ENCODE results near the gene SDF2.
"Not testable (repeated sequence)": the region's sequence is repeated elsewhere in the genome, so short reads cannot be mapped to it uniquely, and the experiment has no call there.

DNA sequence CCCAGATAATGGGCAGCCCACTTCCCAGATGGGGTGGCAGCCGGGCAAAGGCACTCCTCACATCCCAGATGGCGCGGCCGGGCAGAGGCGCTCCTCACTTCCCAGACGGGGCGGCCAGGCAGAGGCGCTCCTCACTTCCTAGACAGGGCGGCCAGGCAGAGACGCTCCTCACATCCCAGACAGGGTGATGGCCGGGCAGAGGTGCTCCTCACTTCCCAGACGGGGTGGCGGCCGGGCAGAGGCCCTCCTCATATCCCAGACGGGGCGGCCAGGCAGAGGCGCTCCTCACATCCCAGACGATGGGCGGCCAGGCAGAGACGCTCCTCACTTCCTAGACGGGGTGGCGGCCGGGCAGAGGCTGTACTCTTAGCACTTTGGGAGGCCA, 2.2 kb downstream of the SDF2 start:
- TF ChIP-seq, protein P1, sequence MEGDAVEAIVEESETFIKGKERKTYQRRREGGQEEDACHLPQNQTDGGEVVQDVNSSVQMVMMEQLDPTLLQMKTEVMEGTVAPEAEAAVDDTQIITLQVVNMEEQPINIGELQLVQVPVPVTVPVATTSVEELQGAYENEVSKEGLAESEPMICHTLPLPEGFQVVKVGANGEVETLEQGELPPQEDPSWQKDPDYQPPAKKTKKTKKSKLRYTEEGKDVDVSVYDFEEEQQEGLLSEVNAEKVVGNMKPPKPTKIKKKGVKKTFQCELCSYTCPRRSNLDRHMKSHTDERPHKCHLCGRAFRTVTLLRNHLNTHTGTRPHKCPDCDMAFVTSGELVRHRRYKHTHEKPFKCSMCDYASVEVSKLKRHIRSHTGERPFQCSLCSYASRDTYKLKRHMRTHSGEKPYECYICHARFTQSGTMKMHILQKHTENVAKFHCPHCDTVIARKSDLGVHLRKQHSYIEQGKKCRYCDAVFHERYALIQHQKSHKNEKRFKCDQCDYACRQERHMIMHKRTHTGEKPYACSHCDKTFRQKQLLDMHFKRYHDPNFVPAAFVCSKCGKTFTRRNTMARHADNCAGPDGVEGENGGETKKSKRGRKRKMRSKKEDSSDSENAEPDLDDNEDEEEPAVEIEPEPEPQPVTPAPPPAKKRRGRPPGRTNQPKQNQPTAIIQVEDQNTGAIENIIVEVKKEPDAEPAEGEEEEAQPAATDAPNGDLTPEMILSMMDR (IDR thresholded peaks at IDR 0.05) = not testable (repeated sequence)
- TF ChIP-seq EP300, POLR2A (IDR thresholded peaks at IDR 0.05): not testable (repeated sequence)
